GM23338 (cell line): Measurements from ENCODE around the gene SLC37A1.

Experiments
- CTCF ChIP-seq, 2 experiments: fragments of 200-600 bp in 1 of 2; sonication (generic) in 1 of 2; conservative IDR thresholded peaks; 2 replicates each; pipeline versions ENCODE4 v1.5.1 to v1.6.1; 2016 to 2017; ENCODE audit warnings: antibody characterized with exemption in 2 of 2, low read depth in 2 of 2, mild to moderate bottlenecking in 2 of 2, moderate library complexity in 1 of 2
- EZH2 ChIP-seq: fragments of 200-600 bp; sonication (generic); IDR thresholded peaks from one replicate; pipeline ENCODE4 v1.8.0; 2017; ENCODE audit warnings: antibody characterized with exemption, mild to moderate bottlenecking, low read depth; ENCODE audit not compliant: unreplicated experiment
- EZH2phosphoT487 ChIP-seq: fragments of 200-600 bp; sonication (generic); IDR thresholded peaks from one replicate; pipeline ENCODE4 v1.8.1; 2018; ENCODE audit warnings: antibody characterized with exemption; ENCODE audit not compliant: unreplicated experiment
- POLR2AphosphoS5 ChIP-seq: IDR thresholded peaks from 2 replicates; pipeline ENCODE4 v1.6.1; 2016; ENCODE audit warnings: antibody characterized with exemption, low read depth
- REST ChIP-seq: IDR thresholded peaks from one replicate; pipeline ENCODE4 v1.6.1; 2018; ENCODE audit warnings: antibody characterized with exemption; ENCODE audit not compliant: unreplicated experiment
- ZNF114 ChIP-seq: fragments of 250-450 bp; sonication (Bioruptor Pico); IDR thresholded peaks from 2 replicates; pipeline ENCODE4 v1.5.0; 2020; ENCODE audit warnings: mild to moderate bottlenecking, moderate library complexity

- TF ChIP-seq CTCF (conservative IDR thresholded peaks at IDR 0.05; ENCODE audit: low read depth in 2 of 2) (no peak), ZNF114 (CRISPR knock-in tag) (no peak), EZH2phosphoT487 (no peak), POLR2AphosphoS5 (no peak), REST (no peak), EZH2 (no peak)
These were observed 51.7 kb downstream of the SLC37A1 start for GRCh38 chr21:42565206-42565810.
